Sigmoid colon (tissue), 4 donors: ENCODE measurements around the gene HERPUD2.

ENCODE experiments used
- CTCF ChIP-seq, 4 experiments: fragments of 450-650 bp in 3 of 4; fragments of 200-600 bp in 1 of 4; IDR thresholded peaks; one replicate each; pipeline ENCODE4 v1.5.1; 2016 to 2019; ENCODE audit warnings: antibody characterized with exemption in 4 of 4, mild to moderate bottlenecking in 3 of 4, moderate library complexity in 2 of 4
- EP300 ChIP-seq, 4 donors: sonication (generic); formaldehyde crosslinking; IDR thresholded peaks; one replicate each; pipeline ENCODE4 v1.6.1; 2017; ENCODE audit warnings: antibody characterized with exemption in 4 of 4
- POLR2A ChIP-seq, 2 donors: fragments of 450-650 bp; IDR thresholded peaks; one replicate each; pipeline ENCODE4 v1.6.1; 2016; ENCODE audit warnings: antibody characterized with exemption in 2 of 2, mild to moderate bottlenecking in 2 of 2, moderate library complexity in 2 of 2
- POLR2AphosphoS5 ChIP-seq, 4 donors: sonication (generic); formaldehyde crosslinking; IDR thresholded peaks; one replicate each; pipeline ENCODE4 v1.6.1; 2017; ENCODE audit warnings: antibody characterized with exemption in 4 of 4

DNA sequence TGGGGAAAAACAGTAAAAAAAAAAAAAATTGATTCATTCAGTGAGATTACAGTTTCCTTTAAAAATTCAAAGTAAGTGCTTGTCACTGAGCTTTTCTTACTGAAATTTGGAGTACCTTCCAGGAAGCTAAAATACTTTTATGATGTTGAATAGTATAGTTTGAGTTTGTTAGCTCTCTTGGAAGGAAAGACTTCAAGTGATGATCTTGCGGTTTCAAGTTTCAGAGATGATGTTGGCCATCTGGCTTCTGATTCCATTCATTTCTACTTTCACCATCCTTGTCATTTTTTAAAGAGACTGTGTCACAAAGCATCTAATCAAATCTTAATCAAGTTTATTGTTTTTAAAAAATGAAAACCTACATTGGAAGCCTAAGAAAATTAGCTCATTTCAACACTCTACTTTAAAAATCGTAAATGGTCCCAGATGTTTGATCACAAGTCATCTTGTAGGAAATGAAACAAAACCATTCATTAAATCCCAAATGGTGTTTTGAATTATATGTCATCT is 4.9 kb upstream of the HERPUD2 start:
- no peak for TF ChIP-seq CTCF (IDR thresholded peaks at IDR 0.05)
- TF ChIP-seq POLR2A (IDR thresholded peaks at IDR 0.05) = no peak
- no peak for TF ChIP-seq EP300 (IDR thresholded peaks at IDR 0.05)
- no peak for TF ChIP-seq POLR2AphosphoS5 (IDR thresholded peaks at IDR 0.05)
